RWPE2 (cell line): ENCODE results near the gene TCAF1.

Experiments used
- ATAC-seq: fragments of 200-7000 bp; cut with Tn5 transposase; 3 replicates; pipeline ENCODE4 v1.9.1; 2021; ENCODE audit warnings: low read depth
- DNase-seq: peaks from one replicate; pipeline ENCODE4 v3.0.0-alpha.2; 2020; ENCODE audit warnings: low spot score
- H3K27ac ChIP-seq: fragments of 450-650 bp; 2 replicates; pipeline ENCODE4 v1.5.1; 2017; ENCODE audit warnings: mild to moderate bottlenecking; ENCODE audit not compliant: poor library complexity, severe bottlenecking
- H3K27me3 ChIP-seq: fragments of 250-450 bp; sonication (Bioruptor Pico); 2 replicates; pipeline ENCODE4 v1.5.1; 2021; ENCODE audit warnings: mild to moderate bottlenecking, moderate library complexity; ENCODE audit not compliant: insufficient read depth, poor library complexity, severe bottlenecking
- H3K36me3 ChIP-seq: fragments of 250-450 bp; sonication (Bioruptor Pico); 2 replicates; pipeline ENCODE4 v1.5.1; 2020; ENCODE audit warnings: low read depth, mild to moderate bottlenecking, moderate library complexity
- H3K4me1 ChIP-seq: fragments of 250-450 bp; sonication (Bioruptor Pico); 2 replicates; pipeline ENCODE4 v1.5.1; 2021; ENCODE audit warnings: mild to moderate bottlenecking, moderate library complexity; ENCODE audit not compliant: insufficient read depth, poor library complexity, severe bottlenecking
- H3K4me3 ChIP-seq: fragments of 250-450 bp; sonication (Bioruptor Pico); 2 replicates; pipeline ENCODE4 v1.5.1; 2021; ENCODE audit warnings: mild to moderate bottlenecking, moderate library complexity; ENCODE audit not compliant: severe bottlenecking
- H3K9me3 ChIP-seq: fragments of 250-450 bp; sonication (Bioruptor Pico); 2 replicates; pipeline ENCODE4 v1.5.1; 2021; ENCODE audit warnings: mild to moderate bottlenecking, moderate library complexity; ENCODE audit not compliant: severe bottlenecking
- CTCF ChIP-seq: fragments of 450-650 bp; IDR thresholded peaks from one replicate; pipeline ENCODE4 v1.5.1; 2017; ENCODE audit warnings: mild to moderate bottlenecking, moderate library complexity; ENCODE audit not compliant: poor library complexity, severe bottlenecking

TCAF1 gene

GRCh38 chr7:143929224-143929920 is 27.4 kb upstream of the TCAF1 start:
- peak; percentile 74 for ATAC-seq
- no peak overlapping the region for H3K27ac ChIP-seq
- TF ChIP-seq CTCF, result no peak
- no peaks in the 10 kb centered on the region for H3K4me1 ChIP-seq
- no peak overlapping the region for H3K4me3 ChIP-seq
- H3K9me3 ChIP-seq, result no peaks in the 10 kb centered on the region
- H3K36me3 ChIP-seq, result no peaks in the 10 kb centered on the region
- no peak for DNase-seq
- H3K27me3 ChIP-seq, result no peaks in the 10 kb centered on the region

- peaks cover 20% of the 10 kb centered on the region for H3K27me3 ChIP-seq
- no peaks in the 10 kb centered on the region for H3K9me3 ChIP-seq
- DNase-seq (no peak), ATAC-seq (no peak)
- H3K4me3 ChIP-seq, result no peak overlapping the region
- TF ChIP-seq CTCF, result no peak
- H3K36me3 ChIP-seq, result no peaks in the 10 kb centered on the region
- no peak overlapping the region for H3K27ac ChIP-seq
- H3K4me1 ChIP-seq, result no peaks in the 10 kb centered on the region
These were observed 22.9 kb upstream of the TCAF1 start for GRCh38 chr7:143924851-143925250.

- Histone ChIP-seq H3K36me3 (no peaks in the 10 kb centered on the region), H3K27ac (no peak overlapping the region), H3K27me3 (no peaks in the 10 kb centered on the region), H3K9me3 (no peaks in the 10 kb centered on the region), H3K4me1 (no peaks in the 10 kb centered on the region), H3K4me3 (no peak overlapping the region)
- TF ChIP-seq CTCF, result no peak
- ATAC-seq (no peak), DNase-seq (no peak)
These were observed 13.1 kb upstream of the TCAF1 start for GRCh38 chr7:143914938-143915652.

GRCh38 chr7:143913945-143914615 is 12.1 kb upstream of the TCAF1 start:
- no peaks in the 10 kb centered on the region for H3K9me3 ChIP-seq
- ATAC-seq, result no peak
- no peaks in the 10 kb centered on the region for H3K36me3 ChIP-seq
- H3K4me3 ChIP-seq, result no peak overlapping the region
- no peak for TF ChIP-seq CTCF
- no peaks in the 10 kb centered on the region for H3K4me1 ChIP-seq
- no peak overlapping the region for H3K27ac ChIP-seq
- H3K27me3 ChIP-seq, result no peaks in the 10 kb centered on the region
- no peak for DNase-seq
